ENCODE data around the gene SCO2. TPM values are rescaled to one million over a fixed set of nuclear protein-coding genes. Genes with fewer than 3 reads are reported as not detected.
"Not testable (repeated sequence)": the region's sequence is repeated elsewhere in the genome, so short reads cannot be mapped to it uniquely, and the experiment has no call there.

Gene SCO2
- total RNA-seq, 4 donors from 2014 or later = 5.1 to 63.6 (median 5.9) TPM; not detected in 1

DNA sequence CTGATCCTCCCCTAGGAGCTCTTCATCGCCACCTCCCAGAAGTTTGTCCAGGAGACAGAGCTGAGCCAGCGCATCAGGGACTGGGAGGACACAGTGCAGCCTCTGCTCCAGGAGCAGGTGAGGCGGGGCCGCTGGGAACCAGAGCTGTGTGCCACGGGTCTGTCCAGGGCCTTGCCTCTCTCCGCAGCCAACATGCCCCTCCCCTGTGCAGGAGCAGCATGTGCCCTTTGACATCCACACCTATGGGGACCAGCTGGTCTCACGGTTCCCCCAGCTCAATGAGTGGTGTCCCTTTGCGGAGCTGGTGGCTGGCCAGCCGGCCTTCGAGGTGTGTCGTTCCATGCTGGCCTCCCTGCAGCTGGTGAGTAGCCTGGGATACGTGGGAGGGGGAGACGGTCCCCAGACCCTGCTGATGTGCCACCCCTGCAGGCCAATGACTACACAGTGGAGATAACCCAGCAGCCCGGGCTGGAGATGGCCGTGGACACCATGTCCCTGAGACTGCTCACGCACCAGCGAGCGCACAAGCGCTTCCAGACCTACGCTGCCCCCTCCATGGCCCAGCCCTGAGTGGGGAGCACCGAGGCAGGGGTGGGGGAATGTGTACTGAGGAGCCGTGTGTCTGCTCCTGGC, 2.5 kb downstream of the SCO2 start:
- 76% methylated on average over 21 of the region's 22 CpGs; no CpG with 5 or more reads in 1 of the 2 donors for WGBS, 2 donors (ENCODE audit: low coverage in 1 of 2)
- H3K4me3 ChIP-seq = no peak overlapping the region
- peaks cover 0 to 17% (median 8%) of the 10 kb centered on the region in 4 donors for H3K36me3 ChIP-seq
- no peaks in the 10 kb centered on the region for H3K27me3 ChIP-seq
- no peak overlapping the region for H3K27ac ChIP-seq
- intact Hi-C loops (cut with DNase I; ENCODE audit: low total_unique reads) = no loop called here
- peaks cover 14 to 39% (median 31%) of the 10 kb centered on the region in 4 donors for H3K4me1 ChIP-seq
- H3K9me3 ChIP-seq = no peaks in the 10 kb centered on the region
- TF ChIP-seq POLR2AphosphoS5 (IDR thresholded peaks at IDR 0.05) = no peak
- no peak for TF ChIP-seq CTCF (IDR thresholded peaks at IDR 0.05)
- TF ChIP-seq EP300 (IDR thresholded peaks at IDR 0.05; ENCODE audit: low read depth) = no peak
- no peak for DNase-seq
- in situ Hi-C loops (cut with MboI; ENCODE audit: low pct_ligation_motif_present in 1 of 4, low pct_unique_long_range_greater_than_20kb in 1 of 4, low sequenced_read_pairs in 3 of 4) = no loop called here

- intact Hi-C loops (cut with DNase I; ENCODE audit: low total_unique reads) = no loop called here
- Histone ChIP-seq H3K4me3 (no peak overlapping the region), H3K27ac (no peak overlapping the region), H3K4me1 (peaks cover 14 to 39% (median 30%) of the 10 kb centered on the region in 4 donors), H3K27me3 (no peaks in the 10 kb centered on the region), H3K36me3 (peaks cover 0 to 21% (median 9%) of the 10 kb centered on the region in 4 donors), H3K9me3 (no peaks in the 10 kb centered on the region)
- no peak for TF ChIP-seq CTCF (IDR thresholded peaks at IDR 0.05)
- no peak for TF ChIP-seq POLR2AphosphoS5 (IDR thresholded peaks at IDR 0.05)
- TF ChIP-seq POLR2A (IDR thresholded peaks at IDR 0.05) = no peak
- no peak for TF ChIP-seq EP300 (IDR thresholded peaks at IDR 0.05; ENCODE audit: low read depth)
- in situ Hi-C loops (cut with MboI; ENCODE audit: low pct_ligation_motif_present in 1 of 4, low pct_unique_long_range_greater_than_20kb in 1 of 4, low sequenced_read_pairs in 3 of 4) = no loop called here
- no peak for DNase-seq
- WGBS, 2 donors (ENCODE audit: low coverage in 1 of 2) = 90 to 97% methylated on average over 5 to 14 of the region's 15 CpGs
Observed at GRCh38 chr22:50522208-50522805, 3.1 kb downstream of the SCO2 start.

DNA sequence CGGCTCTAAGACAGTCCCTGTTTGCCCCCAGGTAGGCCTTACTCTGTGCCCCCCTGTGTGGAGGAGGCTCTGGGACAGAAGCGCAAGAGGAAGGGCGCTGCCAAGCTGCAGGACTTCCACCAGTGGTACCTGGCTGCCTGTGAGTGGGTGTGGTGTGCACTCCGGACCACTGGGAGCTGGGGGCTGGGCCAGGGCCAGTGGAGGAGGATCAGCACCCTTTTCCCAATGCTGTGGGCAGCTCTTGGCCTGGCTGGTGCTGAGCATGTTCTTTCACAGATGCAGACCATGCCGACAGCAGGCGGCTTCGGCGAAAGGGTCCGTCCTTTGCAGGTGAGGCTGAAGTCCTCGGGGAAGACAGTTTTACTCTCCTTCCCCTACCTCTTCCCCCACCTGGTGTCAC, 3.7 kb downstream of the SCO2 start:
- Histone ChIP-seq H3K27me3 (no peaks in the 10 kb centered on the region), H3K4me3 (no peak overlapping the region), H3K36me3 (peaks cover 0 to 21% (median 10%) of the 10 kb centered on the region in 4 donors), H3K9me3 (no peaks in the 10 kb centered on the region), H3K4me1 (peaks cover 11 to 33% (median 25%) of the 10 kb centered on the region in 4 donors), H3K27ac (no peak overlapping the region)
- intact Hi-C loops (cut with DNase I; ENCODE audit: low total_unique reads) (no loop called here), in situ Hi-C loops (cut with MboI; ENCODE audit: low pct_ligation_motif_present in 1 of 4, low pct_unique_long_range_greater_than_20kb in 1 of 4, low sequenced_read_pairs in 3 of 4) (no loop called here)
- WGBS, 2 donors (ENCODE audit: low coverage in 1 of 2) = 89% methylated on average over 10 of the region's 10 CpGs; no CpG with 5 or more reads in 1 of the 2 donors
- DNase-seq = no peak
- TF ChIP-seq POLR2A (IDR thresholded peaks at IDR 0.05) = no peak
- no peak for TF ChIP-seq EP300 (IDR thresholded peaks at IDR 0.05; ENCODE audit: low read depth)
- TF ChIP-seq CTCF (IDR thresholded peaks at IDR 0.05) = no peak
- no peak for TF ChIP-seq POLR2AphosphoS5 (IDR thresholded peaks at IDR 0.05)

DNA sequence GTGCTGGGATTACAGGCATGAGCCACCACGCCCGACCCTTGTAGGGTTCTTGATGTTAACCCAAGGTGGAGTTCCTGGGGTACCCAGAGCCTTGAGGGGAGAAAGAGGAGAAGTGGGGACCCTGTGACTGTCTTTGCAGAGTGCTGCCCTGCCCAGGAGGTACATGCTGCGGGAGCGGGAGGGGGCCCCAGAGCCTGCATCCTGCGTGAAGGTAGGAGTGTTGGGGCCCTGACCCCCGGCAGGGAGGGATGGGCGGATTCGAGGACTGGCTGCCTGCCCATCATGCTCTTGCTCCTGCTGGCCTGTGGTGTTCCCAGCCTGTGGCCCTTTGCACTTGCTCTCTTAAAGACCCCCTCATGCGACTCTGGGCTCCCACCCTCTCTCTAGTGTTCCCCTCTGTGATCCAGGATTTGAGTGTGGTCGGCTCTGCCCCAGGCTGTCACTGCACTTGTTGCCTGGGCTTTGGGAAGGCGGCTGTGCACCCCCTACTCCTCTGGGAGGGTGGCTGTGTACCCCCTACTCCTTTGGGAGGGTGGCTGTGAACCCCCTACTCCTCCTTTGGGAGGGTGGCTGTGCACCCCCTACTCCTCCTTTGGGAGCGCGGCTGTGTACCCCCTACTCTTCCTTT, 4.5 kb downstream of the SCO2 start:
- WGBS, 2 donors (ENCODE audit: low coverage in 1 of 2) = 89 to 91% methylated on average over 3 to 13 of the region's 13 CpGs
- TF ChIP-seq CTCF (IDR thresholded peaks at IDR 0.05) = no peak
- TF ChIP-seq EP300 (IDR thresholded peaks at IDR 0.05; ENCODE audit: low read depth) = no peak
- no peak for TF ChIP-seq POLR2A (IDR thresholded peaks at IDR 0.05)
- TF ChIP-seq POLR2AphosphoS5 (IDR thresholded peaks at IDR 0.05) = no peak
- H3K27ac ChIP-seq = no peak overlapping the region
- intact Hi-C loops (cut with DNase I; ENCODE audit: low total_unique reads) (no loop called here), in situ Hi-C loops (cut with MboI; ENCODE audit: low pct_ligation_motif_present in 1 of 4, low pct_unique_long_range_greater_than_20kb in 1 of 4, low sequenced_read_pairs in 3 of 4) (no loop called here)
- no peaks in the 10 kb centered on the region for H3K9me3 ChIP-seq
- H3K36me3 ChIP-seq = peaks cover 0 to 21% (median 10%) of the 10 kb centered on the region in 4 donors
- H3K4me3 ChIP-seq = no peak overlapping the region
- no peak for DNase-seq
- H3K4me1 ChIP-seq = peaks cover 9 to 26% (median 20%) of the 10 kb centered on the region in 4 donors
- no peaks in the 10 kb centered on the region for H3K27me3 ChIP-seq

- intact Hi-C loops (cut with DNase I; ENCODE audit: low total_unique reads); H3K27ac ChIP-seq; H3K27me3 ChIP-seq; DNase-seq; H3K9me3 ChIP-seq; in situ Hi-C loops (cut with MboI; ENCODE audit: low pct_ligation_motif_present in 1 of 4, low pct_unique_long_range_greater_than_20kb in 1 of 4, low sequenced_read_pairs in 3 of 4); H3K4me3 ChIP-seq: not testable (repeated sequence)
- peaks cover 9 to 24% (median 20%) of the 10 kb centered on the region in 4 donors for H3K4me1 ChIP-seq
- WGBS, 2 donors (ENCODE audit: low coverage in 1 of 2) = 95 to 100% methylated on average over 7 to 8 of the region's 8 CpGs
- H3K36me3 ChIP-seq = peaks cover 0 to 21% (median 10%) of the 10 kb centered on the region in 4 donors
Observed at GRCh38 chr22:50520184-50520583, 5.2 kb downstream of the SCO2 start.

Data from transverse colon (tissue), 4 donors.